HTR-8/SVneo (cell line): ENCODE data around the gene XPNPEP3.
A peak's percentile ranks its signal among the peaks of the same experiment; 100 is the strongest.
"Not testable (repeated sequence)": the region's sequence is repeated elsewhere in the genome, so short reads cannot be mapped to it uniquely, and the experiment has no call there.

ENCODE experiments used
- DNase-seq: peaks from one replicate; pipeline ENCODE4 v3.0.0; 2011; ENCODE audit warnings: low spot score, mixed read lengths; ENCODE audit not compliant: insufficient read length
- FAIRE-seq: peaks from 2 replicates; lab custom pipeline; 2011; peaks lifted over from hg19 to GRCh38; lab: Jason Lieb, UNC

The XPNPEP3 gene

GRCh38 chr22:40856513-40857308 lies at the start of gene XPNPEP3, which contains the start of gene ST13:
Gene XPNPEP3 (plus strand): TSS chr22:40857148. CDS start chr22:40857182, 34 bp downstream.
Gene ST13 (minus strand): TSS chr22:40856639. CDS start chr22:40856540, 99 bp downstream.
- FAIRE-seq: peak; percentile 79
- peak; percentile 83 for DNase-seq

- FAIRE-seq (no peak), DNase-seq (no peak)
These were observed 48.7 kb upstream of the XPNPEP3 start for GRCh38 chr22:40808018-40808841.

GRCh38 chr22:40813912-40814315 lies 43.0 kb upstream of the XPNPEP3 start:
- FAIRE-seq (no peak), DNase-seq (no peak)

DNA sequence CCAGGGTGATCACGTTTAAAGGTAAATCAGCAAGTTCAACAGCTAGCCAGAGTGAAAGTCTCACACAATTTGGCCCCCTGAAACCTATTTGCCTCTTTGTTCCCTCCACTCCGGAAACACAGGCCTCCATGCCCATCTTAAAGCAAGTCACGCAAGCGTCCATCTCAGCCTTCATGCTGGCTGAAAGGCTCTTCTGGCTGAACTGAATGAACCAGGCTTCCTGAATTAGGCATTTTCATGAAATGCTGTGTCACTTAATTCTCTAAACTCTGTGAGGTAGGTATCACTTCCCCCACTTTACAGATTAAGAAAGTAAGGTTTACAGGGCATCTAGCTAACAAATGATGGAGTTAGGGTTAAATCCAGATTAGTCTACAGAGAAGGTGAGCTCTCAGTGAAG lies 39.2 kb upstream of the XPNPEP3 start:
- no peak for DNase-seq
- no peak for FAIRE-seq

GRCh38 chr22:40818192-40818746 lies 38.7 kb upstream of the XPNPEP3 start:
- no peak for DNase-seq
- no peak for FAIRE-seq

GRCh38 chr22:40818747-40819598 lies 38.0 kb upstream of the XPNPEP3 start, which contains the start of gene SLC25A17:
Gene SLC25A17 (minus strand): TSS chr22:40819346. CDS start chr22:40819248, 98 bp downstream.
- DNase-seq (peak; percentile 88), FAIRE-seq (no peak)

- no peak for DNase-seq
- FAIRE-seq: no peak
These were observed 37.3 kb upstream of the XPNPEP3 start for GRCh38 chr22:40819599-40820140.

DNA sequence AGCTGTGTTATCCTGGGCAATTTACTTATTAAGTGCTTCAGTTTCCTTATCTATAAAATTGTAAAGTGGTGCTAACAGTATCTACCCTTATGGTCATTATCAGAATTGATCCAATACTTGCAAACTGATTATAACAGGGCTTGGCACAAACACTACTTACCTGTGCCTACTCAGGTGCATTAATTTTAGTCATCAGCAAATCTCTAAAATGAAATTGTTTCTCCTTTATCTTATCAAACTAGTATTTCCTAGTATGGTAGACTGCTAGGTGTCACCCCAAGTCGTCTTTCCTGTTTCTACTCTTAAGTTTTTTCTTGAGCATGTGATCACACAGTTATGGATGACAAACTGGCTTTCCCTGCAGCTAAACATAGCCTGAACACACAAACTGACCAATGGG lies 33.5 kb upstream of the XPNPEP3 start:
- FAIRE-seq (no peak), DNase-seq (no peak)

- FAIRE-seq, DNase-seq: not testable (repeated sequence)
These were observed 30.7 kb upstream of the XPNPEP3 start for GRCh38 chr22:40826292-40826691.

- DNase-seq (no peak), FAIRE-seq (no peak)
These were observed 29.8 kb upstream of the XPNPEP3 start for GRCh38 chr22:40826984-40827741.

- FAIRE-seq (no peak), DNase-seq (no peak)
These were observed 27.8 kb upstream of the XPNPEP3 start for GRCh38 chr22:40829131-40829530.

DNA sequence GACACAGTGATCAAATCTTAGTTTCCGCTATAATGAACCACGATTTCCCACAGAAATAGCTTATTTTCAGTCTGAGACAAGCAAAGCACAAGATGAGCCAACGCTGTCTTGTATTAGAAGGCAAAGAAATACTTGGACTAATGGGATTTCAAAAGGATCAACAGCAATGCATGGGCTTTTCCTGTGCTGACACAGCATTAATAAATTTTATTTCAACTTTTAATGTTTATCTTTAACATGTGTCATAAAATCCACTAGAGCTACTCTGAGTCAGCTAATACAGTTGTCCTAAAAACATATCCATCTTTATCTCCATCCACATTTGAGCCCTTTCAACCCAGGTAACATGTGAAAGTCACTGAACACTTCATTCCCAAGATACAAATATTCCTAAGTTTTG lies 22.3 kb upstream of the XPNPEP3 start:
- no peak for DNase-seq
- FAIRE-seq: no peak

- no peak for DNase-seq
- FAIRE-seq: no peak
These were observed 18.5 kb upstream of the XPNPEP3 start for GRCh38 chr22:40838486-40838885.

DNA sequence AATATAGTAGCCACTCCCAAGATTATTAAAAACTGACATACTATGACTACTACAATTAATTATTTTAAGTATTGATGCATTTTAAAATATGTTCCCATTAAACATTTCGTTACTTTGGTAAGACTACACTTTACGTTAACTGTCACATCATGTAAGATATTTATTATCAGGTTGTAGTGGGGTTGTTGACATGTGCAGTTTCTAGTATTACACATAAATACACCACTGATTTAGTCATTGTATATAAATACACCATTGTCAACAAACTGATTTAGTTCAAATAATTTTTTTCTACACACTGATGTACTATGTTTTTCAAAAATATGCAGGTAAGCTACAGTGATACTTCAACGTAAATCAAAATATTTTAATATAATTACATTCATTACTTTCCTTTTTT lies 12.0 kb upstream of the XPNPEP3 start:
- DNase-seq (no peak), FAIRE-seq (no peak)

- not testable (repeated sequence) for DNase-seq, FAIRE-seq
These were observed 11.1 kb upstream of the XPNPEP3 start for GRCh38 chr22:40845816-40846215.

DNA sequence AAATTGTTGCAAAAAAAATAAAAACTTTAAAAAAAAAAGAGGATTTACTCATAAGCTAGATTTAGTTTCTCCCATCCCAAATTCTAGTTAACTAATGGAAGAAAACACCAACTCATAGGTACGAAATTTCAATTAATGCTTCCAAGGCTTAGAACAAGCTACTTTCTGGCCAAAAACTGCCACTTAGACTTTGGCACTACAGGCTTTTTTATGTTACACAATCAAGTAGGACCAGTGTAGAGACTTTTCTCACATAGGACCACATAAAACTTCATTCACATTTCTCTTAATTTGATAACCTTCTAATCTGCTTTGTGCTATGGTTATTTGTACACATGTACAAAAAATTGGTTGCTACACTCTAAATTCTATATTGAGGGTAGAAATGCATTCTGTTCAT lies 3.6 kb upstream of the XPNPEP3 start:
- DNase-seq (no peak), FAIRE-seq (no peak)

DNA sequence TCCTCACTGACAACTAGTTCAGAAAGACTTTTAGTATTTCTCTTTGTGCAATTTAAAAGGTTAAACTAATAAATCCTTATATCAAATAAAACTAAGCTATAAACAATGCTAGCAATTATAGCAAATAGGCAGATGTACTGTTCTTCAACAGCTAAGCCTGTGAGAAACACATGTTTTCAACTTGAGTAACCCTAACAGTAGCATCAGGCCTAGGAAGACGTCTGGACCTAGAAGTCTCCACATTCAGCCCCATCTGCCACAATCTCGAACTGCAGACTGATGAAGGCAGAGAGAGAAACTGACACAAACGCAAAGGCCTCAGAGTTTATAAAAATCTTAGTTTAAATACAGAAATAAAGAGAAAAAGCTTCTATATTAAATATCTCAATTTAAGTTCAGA lies 3.0 kb upstream of the XPNPEP3 start:
- FAIRE-seq (no peak), DNase-seq (no peak)

GRCh38 chr22:40855071-40855978 lies 1.6 kb upstream of the XPNPEP3 start:
- no peak for DNase-seq
- no peak for FAIRE-seq
